Esophagus squamous epithelium (tissue), 5 donors: ENCODE data around the gene HEXA. TPM values are rescaled to one million over a fixed set of nuclear protein-coding genes. Genes with fewer than 3 reads are reported as not detected.

Experiments used
- DNase-seq: peaks from one replicate; lab custom pipeline; 2025; lab: John Stamatoyannopoulos, UW
- H3K27ac ChIP-seq, 4 donors: fragments of 200-600 bp; sonication (generic); one replicate each; pipeline ENCODE4 v1.5.1; 2016 to 2019; ENCODE audit warnings: mild to moderate bottlenecking in 1 of 4
- H3K27me3 ChIP-seq, 4 donors: fragments of 200-600 bp; sonication (generic); 1 replicate in 3 of 4; 2 replicates in 1 of 4; pipeline versions ENCODE4 v1.5.1 to v1.6.0; 2017 to 2021; ENCODE audit warnings: antibody characterized with exemption in 1 of 4
- H3K36me3 ChIP-seq, 3 donors: fragments of 200-600 bp; sonication (generic); one replicate each; pipeline ENCODE4 v1.5.1; 2016 to 2019
- H3K4me1 ChIP-seq, 3 donors: fragments of 200-600 bp; sonication (generic); one replicate each; pipeline ENCODE4 v1.5.1; 2017 to 2019
- H3K4me3 ChIP-seq, 4 donors: fragments of 200-600 bp; sonication (generic); 1 replicate in 3 of 4; 2 replicates in 1 of 4; pipeline ENCODE4 v1.5.1; 2016 to 2019; ENCODE audit warnings: mild to moderate bottlenecking in 2 of 4, moderate library complexity in 1 of 4
- H3K9me3 ChIP-seq, 3 donors: fragments of 200-600 bp; sonication (generic); one replicate each; pipeline ENCODE4 v1.5.1; 2016 to 2019
- POLR2A ChIP-seq, 4 donors: fragments of 450-650 bp; IDR thresholded peaks; one replicate each; pipeline ENCODE4 v1.6.1; 2017; ENCODE audit warnings: antibody characterized with exemption in 4 of 4, mild to moderate bottlenecking in 4 of 4, moderate library complexity in 3 of 4
- WGBS, 2 donors: methylation state at CpG; one replicate each; pipeline ENCODE4 v1.1.5; 2018; 5-methylcytosine and 5-hydroxymethylcytosine counted together
- intact Hi-C: fragments of 100-400 bp; cut with DNase I; formaldehyde crosslinking; loops from one replicate; pipeline ENCODE4 v1.15.0; 2022
- total RNA-seq, 4 donors: library from RNA; depleted of rRNA; stranded (reverse); fragments of >200 nt; gene quantifications; one replicate each; pipeline ENCODE4 v1.1.0, GENCODE V29; 2016
- TF ChIP-seq, protein P1 (sequence below), 6 experiments: fragments of 450-650 bp in 4 of 6; fragments of 200-600 bp in 2 of 6; sonication (generic) in 2 of 6; IDR thresholded peaks; one replicate each; pipeline ENCODE4 v1.5.1; 2016 to 2019; ENCODE audit warnings: antibody characterized with exemption in 6 of 6, mild to moderate bottlenecking in 4 of 6, moderate library complexity in 4 of 6
- donor health status: DM: yes; HTN: yes; CAD: no.

HEXA gene
- total RNA-seq, 4 donors from 2014 or later: 12.8 to 51.1 (median 28.4) TPM

DNA sequence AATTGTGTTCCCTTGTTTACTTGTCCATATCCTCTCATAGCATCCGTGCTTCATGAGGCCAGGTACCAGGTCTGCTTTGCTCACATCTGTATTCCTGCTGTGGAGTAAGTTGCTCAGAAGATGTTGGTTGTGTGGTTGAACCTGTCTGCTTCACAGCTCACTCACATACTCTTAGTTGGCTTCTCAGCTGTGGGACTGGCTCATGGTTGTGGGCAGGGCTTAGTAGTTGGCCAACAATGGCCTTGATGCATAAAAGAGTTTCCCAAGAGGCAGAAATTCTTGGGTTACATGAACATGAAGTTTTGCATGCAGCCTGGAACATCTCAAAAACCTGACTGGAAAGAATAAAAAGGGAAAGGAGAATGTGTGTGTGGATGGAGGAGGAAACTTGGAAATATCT, 72.9 kb downstream of the HEXA start:
- H3K36me3 ChIP-seq: no peaks in the 10 kb centered on the region
- 40 to 50% methylated on average over 1 of the region's 1 CpG for WGBS, 2 donors

More for the DNA sequence above, 72.9 kb downstream of the HEXA start:
- no peaks in the 10 kb centered on the region for H3K4me1 ChIP-seq
- intact Hi-C loops: no loop called here
- no peaks in the 10 kb centered on the region for H3K27me3 ChIP-seq
- DNase-seq: no peak
- TF ChIP-seq, protein P1, sequence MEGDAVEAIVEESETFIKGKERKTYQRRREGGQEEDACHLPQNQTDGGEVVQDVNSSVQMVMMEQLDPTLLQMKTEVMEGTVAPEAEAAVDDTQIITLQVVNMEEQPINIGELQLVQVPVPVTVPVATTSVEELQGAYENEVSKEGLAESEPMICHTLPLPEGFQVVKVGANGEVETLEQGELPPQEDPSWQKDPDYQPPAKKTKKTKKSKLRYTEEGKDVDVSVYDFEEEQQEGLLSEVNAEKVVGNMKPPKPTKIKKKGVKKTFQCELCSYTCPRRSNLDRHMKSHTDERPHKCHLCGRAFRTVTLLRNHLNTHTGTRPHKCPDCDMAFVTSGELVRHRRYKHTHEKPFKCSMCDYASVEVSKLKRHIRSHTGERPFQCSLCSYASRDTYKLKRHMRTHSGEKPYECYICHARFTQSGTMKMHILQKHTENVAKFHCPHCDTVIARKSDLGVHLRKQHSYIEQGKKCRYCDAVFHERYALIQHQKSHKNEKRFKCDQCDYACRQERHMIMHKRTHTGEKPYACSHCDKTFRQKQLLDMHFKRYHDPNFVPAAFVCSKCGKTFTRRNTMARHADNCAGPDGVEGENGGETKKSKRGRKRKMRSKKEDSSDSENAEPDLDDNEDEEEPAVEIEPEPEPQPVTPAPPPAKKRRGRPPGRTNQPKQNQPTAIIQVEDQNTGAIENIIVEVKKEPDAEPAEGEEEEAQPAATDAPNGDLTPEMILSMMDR (IDR thresholded peaks at IDR 0.05): no peak
- no peak for TF ChIP-seq POLR2A (IDR thresholded peaks at IDR 0.05)
- no peaks in the 10 kb centered on the region for H3K9me3 ChIP-seq
- no peak overlapping the region for H3K4me3 ChIP-seq
- H3K27ac ChIP-seq: no peak overlapping the region

Other genes starting within 250 kb of the HEXA start
- 1 to 10 TPM; 1.2 to 8.0 (median 3.7) TPM for gene GRAMD2A, start 178.2 kb downstream of the HEXA start, total RNA-seq
- gene PKM, start 144.8 kb downstream of the HEXA start, total RNA-seq: 1,000 to 10,000 TPM in 2 of 4 donors, 100 to 1,000 TPM in 2; 504 to 1,134 (median 964) TPM
- 10 to 100 TPM; 12.2 to 62.2 (median 31.6) TPM for gene PARP6, start 103.5 kb downstream of the HEXA start, total RNA-seq
- gene CELF6, start 55.9 kb downstream of the HEXA start, total RNA-seq: under 1 TPM in 3 of 4 donors, not detected in 1; 0.31 to 0.82 (median 0.76) TPM
- gene TMEM202, start 22.3 kb upstream of the HEXA start, total RNA-seq: not detected
- 10 to 100 TPM; 26.2 to 40.1 (median 36.6) TPM for gene ARIH1, start 98.3 kb upstream of the HEXA start, total RNA-seq